Colonic mucosa (tissue), 4 donors: ENCODE measurements around the gene RTP5. TPM values are rescaled to one million over a fixed set of nuclear protein-coding genes. Genes with fewer than 3 reads are reported as not detected.

Experiments used
- DNase-seq: peaks from one replicate; pipeline ENCODE4 v3.0.0-alpha.2; 2020
- H3K27ac ChIP-seq: fragments of 200-600 bp; one replicate; pipeline ENCODE4 v1.8.0; 2021
- H3K27me3 ChIP-seq: fragments of 200-600 bp; one replicate; pipeline ENCODE4 v1.8.0; 2021
- H3K36me3 ChIP-seq: fragments of 200-600 bp; one replicate; pipeline ENCODE4 v1.8.0; 2021
- H3K4me1 ChIP-seq: fragments of 200-600 bp; one replicate; pipeline ENCODE4 v1.8.0; 2021; ENCODE audit warnings: mild to moderate bottlenecking
- H3K4me3 ChIP-seq: fragments of 200-600 bp; one replicate; pipeline ENCODE4 v1.8.0; 2021
- H3K9ac ChIP-seq, 2 donors: one replicate each; pipeline ENCODE4 v1.7.0; 2013; ENCODE audit warnings: control low read depth in 2 of 2, low read depth in 2 of 2, low read length in 2 of 2
- H3K9me3 ChIP-seq: fragments of 200-600 bp; one replicate; pipeline ENCODE4 v1.8.0; 2021
- intact Hi-C: fragments of 100-400 bp; cut with DNase I; formaldehyde crosslinking; loops from one replicate; pipeline ENCODE4 v1.14.1; 2022
- total RNA-seq, 2 donors: library from RNA; stranded (reverse); fragmentation: NEBNext Ultra II Directional in 1 of 2; extraction: Animal tissue kit (Norgen Biotek cat#: 25700) in 1 of 2; gene quantifications; one replicate each; pipeline ENCODE4 v1.2.1, GENCODE V29; 2021
- TF ChIP-seq, protein P1 (sequence below): fragments of 200-600 bp; IDR thresholded peaks from one replicate; pipeline ENCODE4 v1.8.0; 2022; ENCODE audit warnings: antibody characterized with exemption, mild to moderate bottlenecking
- donor health status: healthy.
- donor health status: DM: no; HTN: no; CAD: no.
- donor health status: DM: no; HTN: no; CAD: no.

The RTP5 gene
- total RNA-seq, 2 donors from 2014 or later, result not detected

- Histone ChIP-seq H3K9me3 (no peaks in the 10 kb centered on the region), H3K9ac (no peak overlapping the region), H3K4me1 (no peaks in the 10 kb centered on the region), H3K27me3 (no peaks in the 10 kb centered on the region), H3K4me3 (no peak overlapping the region), H3K27ac (no peak overlapping the region), H3K36me3 (no peaks in the 10 kb centered on the region)
- intact Hi-C loops, result no loop called here
- TF ChIP-seq, protein P1, sequence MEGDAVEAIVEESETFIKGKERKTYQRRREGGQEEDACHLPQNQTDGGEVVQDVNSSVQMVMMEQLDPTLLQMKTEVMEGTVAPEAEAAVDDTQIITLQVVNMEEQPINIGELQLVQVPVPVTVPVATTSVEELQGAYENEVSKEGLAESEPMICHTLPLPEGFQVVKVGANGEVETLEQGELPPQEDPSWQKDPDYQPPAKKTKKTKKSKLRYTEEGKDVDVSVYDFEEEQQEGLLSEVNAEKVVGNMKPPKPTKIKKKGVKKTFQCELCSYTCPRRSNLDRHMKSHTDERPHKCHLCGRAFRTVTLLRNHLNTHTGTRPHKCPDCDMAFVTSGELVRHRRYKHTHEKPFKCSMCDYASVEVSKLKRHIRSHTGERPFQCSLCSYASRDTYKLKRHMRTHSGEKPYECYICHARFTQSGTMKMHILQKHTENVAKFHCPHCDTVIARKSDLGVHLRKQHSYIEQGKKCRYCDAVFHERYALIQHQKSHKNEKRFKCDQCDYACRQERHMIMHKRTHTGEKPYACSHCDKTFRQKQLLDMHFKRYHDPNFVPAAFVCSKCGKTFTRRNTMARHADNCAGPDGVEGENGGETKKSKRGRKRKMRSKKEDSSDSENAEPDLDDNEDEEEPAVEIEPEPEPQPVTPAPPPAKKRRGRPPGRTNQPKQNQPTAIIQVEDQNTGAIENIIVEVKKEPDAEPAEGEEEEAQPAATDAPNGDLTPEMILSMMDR, result no peak
- no peak for DNase-seq
Measured at GRCh38 chr2:241886840-241887447, 17.4 kb downstream of the RTP5 start.

DNA sequence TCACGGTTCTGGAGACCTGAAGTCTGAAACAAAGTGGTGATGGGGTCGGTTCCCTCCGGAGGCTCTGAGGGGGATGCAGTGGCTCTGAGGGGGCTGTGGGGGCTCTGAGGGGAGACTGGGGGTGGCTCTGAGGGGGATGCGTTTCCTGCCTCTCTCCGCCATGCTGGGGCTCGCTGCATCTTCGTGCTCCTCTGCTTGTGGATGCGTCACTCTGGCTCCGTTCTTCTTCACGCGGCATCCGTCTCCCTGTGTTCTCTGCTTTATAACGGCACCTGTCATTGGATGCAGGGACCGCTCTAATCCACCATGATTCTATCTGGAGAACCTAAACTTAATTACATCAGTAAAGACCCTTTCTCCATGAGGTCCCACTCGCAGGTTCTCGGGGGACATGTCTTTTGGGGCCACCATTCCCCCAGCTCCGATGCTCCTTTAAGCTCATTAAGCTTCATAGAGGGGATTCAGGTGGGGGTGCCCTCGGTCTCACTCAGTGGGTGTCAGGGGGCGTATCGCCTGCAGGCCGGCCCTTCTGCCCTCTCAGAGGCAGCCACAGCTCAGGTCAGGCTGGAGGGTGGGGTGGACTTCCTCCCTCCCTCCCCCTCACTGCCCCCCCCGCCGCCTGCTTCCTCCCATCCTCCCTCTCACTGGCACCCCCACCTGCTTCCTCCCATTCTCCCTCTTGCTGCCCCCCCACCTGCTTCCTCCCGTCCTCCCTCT lies 18.4 kb downstream of the RTP5 start:
- Histone ChIP-seq H3K4me1 (no peaks in the 10 kb centered on the region), H3K9me3 (no peaks in the 10 kb centered on the region), H3K27me3 (no peaks in the 10 kb centered on the region), H3K4me3 (no peak overlapping the region), H3K9ac (no peak overlapping the region), H3K36me3 (no peaks in the 10 kb centered on the region), H3K27ac (no peak overlapping the region)
- intact Hi-C loops, result no loop called here
- no peak for DNase-seq
- TF ChIP-seq, protein P1, result no peak

DNA sequence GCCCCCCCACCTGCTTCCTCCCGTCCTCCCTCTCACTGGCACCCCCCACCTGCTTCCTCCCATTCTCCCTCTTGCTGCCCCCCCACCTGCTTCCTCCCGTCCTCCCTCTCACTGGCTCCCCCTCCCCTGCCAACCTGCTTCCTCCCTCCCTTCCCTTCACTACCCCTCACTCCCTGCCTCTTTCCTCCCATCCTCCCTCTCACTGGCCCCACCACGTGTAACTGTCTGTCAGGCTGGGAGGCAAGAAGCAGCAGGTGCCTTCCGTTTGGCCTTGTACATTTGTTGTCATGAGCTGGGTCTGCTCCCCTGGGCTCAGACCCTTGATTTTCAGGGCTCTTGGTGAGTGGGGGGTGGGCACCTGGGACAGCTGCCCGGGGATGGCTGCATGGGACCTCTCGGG lies 19.1 kb downstream of the RTP5 start:
- no peaks in the 10 kb centered on the region for H3K4me1 ChIP-seq
- intact Hi-C loops, result no loop called here
- no peak overlapping the region for H3K27ac ChIP-seq
- H3K36me3 ChIP-seq, result no peaks in the 10 kb centered on the region
- no peak overlapping the region for H3K9ac ChIP-seq
- TF ChIP-seq, protein P1, result no peak
- H3K27me3 ChIP-seq, result no peaks in the 10 kb centered on the region
- H3K4me3 ChIP-seq, result no peak overlapping the region
- H3K9me3 ChIP-seq, result no peaks in the 10 kb centered on the region
- DNase-seq, result no peak

- intact Hi-C loops, result no loop called here
- DNase-seq, result no peak
- no peak overlapping the region for H3K27ac ChIP-seq
Measured at GRCh38 chr2:241890524-241891235, 21.2 kb downstream of the RTP5 start.

DNA sequence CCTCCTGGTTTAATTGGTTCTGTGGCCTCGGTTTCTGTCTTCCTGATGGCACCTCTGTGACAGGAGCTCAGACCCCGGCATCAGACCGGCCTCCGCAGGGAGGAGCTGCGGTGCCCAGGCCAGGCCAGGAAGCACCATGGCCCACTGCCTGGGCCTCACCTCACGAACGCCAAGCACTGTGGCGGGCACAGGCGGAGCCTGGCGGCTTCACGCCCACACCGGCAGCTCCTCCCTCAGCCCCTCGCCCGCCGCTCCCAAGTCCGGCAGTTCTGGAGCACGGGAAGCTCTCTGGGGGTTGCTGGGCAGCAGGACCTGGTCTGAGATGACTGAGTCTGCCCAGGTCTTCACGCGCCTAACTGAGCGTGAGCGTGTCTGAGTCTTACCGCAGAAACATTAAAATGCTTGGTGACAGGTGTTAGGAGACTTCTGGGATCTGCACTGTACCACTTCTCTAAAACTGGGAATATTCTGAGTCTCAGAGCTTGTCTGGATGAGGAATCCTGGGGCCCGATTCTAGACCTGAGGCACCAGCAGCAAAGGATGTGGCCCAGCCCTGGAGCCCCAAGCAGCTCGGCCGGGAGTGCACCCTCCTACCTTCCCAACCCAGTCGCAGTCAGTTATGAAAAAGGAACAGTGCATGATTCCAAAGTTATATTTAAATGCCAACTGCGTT lies 21.9 kb downstream of the RTP5 start:
- Histone ChIP-seq H3K27me3 (no peaks in the 10 kb centered on the region), H3K9ac (no peak overlapping the region), H3K27ac (no peak overlapping the region), H3K9me3 (no peaks in the 10 kb centered on the region), H3K4me1 (no peaks in the 10 kb centered on the region), H3K4me3 (no peak overlapping the region), H3K36me3 (no peaks in the 10 kb centered on the region)
- no peak for DNase-seq
- intact Hi-C loops, result no loop called here
- TF ChIP-seq, protein P1, result no peak

More at GRCh38 chr2:241890524-241891235, 21.2 kb downstream of the RTP5 start:
- no peaks in the 10 kb centered on the region for H3K36me3 ChIP-seq
- TF ChIP-seq, protein P1, result no peak
- H3K9ac ChIP-seq, result no peak overlapping the region
- no peaks in the 10 kb centered on the region for H3K4me1 ChIP-seq
- no peak overlapping the region for H3K4me3 ChIP-seq
- H3K27me3 ChIP-seq, result no peaks in the 10 kb centered on the region
- H3K9me3 ChIP-seq, result no peaks in the 10 kb centered on the region
